ENCODE results near the gene TAF10.

DNA sequence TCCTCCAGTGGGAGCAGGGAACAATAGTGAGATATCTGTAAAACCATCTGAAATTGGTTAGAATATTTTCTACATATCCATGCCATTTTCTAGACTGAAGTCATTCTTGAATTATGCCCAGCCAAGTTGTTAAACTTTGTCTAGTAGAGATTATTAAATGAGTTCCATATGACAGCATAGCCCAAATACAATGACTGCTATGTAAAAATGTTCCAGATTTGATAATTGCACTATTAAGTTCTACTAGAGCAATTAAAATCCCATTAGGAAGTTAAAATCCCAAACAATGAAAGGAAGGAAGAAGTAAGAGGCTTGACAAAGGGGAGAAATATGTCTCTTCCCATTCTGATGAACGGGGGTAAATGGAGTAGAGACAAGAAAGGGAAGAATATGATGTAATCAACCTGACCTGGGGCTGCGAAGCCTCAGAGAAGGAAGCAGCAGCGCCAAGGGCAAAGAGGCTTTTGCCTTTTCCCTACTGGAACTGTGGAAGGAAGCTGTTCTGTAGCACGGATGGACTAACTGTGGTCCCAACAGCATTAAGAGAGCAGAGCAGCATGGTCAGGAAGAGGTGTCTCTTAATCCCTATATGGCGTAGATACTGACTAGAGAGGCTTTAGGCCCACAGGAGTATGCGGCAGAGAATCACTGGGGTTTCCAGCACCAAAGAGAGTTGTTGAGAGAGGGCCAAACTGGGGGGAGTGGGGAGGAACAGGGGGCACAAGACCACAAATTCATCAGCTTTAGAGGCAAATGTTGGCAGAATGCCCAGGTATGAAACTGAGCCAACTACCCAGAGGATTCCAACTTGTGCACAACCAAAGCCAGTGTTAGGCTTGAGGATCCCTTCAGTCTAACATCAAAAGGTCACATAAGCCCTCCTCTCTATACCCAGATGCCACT lies 35.3 kb downstream of the TAF10 start:
- TF ChIP-seq, protein P1, sequence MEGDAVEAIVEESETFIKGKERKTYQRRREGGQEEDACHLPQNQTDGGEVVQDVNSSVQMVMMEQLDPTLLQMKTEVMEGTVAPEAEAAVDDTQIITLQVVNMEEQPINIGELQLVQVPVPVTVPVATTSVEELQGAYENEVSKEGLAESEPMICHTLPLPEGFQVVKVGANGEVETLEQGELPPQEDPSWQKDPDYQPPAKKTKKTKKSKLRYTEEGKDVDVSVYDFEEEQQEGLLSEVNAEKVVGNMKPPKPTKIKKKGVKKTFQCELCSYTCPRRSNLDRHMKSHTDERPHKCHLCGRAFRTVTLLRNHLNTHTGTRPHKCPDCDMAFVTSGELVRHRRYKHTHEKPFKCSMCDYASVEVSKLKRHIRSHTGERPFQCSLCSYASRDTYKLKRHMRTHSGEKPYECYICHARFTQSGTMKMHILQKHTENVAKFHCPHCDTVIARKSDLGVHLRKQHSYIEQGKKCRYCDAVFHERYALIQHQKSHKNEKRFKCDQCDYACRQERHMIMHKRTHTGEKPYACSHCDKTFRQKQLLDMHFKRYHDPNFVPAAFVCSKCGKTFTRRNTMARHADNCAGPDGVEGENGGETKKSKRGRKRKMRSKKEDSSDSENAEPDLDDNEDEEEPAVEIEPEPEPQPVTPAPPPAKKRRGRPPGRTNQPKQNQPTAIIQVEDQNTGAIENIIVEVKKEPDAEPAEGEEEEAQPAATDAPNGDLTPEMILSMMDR (IDR thresholded peaks at IDR 0.05), result no peak
- TF ChIP-seq POLR2A (IDR thresholded peaks at IDR 0.05), result no peak
